C4-2B (cell line): Measurements from ENCODE around the gene SCG2.

Source experiments
- ZFX ChIP-seq: fragments of 450-650 bp; IDR thresholded peaks from 2 replicates; pipeline ENCODE4 v1.6.1; 2017
- TF ChIP-seq, protein P1 (sequence below): fragments of 450-650 bp; conservative IDR thresholded peaks from 2 replicates; pipeline ENCODE4 v1.5.1; 2017; ENCODE audit warnings: mild to moderate bottlenecking

DNA sequence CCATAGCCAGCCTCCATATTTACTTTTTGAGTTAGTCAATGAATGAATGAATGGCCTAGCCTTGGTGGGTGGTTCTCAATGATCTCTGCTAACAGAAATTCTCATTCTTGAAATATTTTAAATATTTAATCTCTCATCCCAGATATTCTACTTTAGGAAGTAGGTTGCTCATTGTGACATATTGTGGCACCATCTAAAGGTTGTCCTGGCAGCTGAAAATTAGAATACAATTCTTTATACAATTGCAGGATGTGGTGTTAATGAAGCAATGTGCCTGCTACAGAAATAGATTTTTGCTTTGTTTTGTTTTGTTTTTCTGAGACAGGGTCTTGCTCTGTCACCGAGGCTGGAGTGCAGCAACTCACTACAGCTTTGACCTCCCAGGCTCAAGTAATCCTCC lies 35.8 kb downstream of the SCG2 start:
- TF ChIP-seq, protein P1, sequence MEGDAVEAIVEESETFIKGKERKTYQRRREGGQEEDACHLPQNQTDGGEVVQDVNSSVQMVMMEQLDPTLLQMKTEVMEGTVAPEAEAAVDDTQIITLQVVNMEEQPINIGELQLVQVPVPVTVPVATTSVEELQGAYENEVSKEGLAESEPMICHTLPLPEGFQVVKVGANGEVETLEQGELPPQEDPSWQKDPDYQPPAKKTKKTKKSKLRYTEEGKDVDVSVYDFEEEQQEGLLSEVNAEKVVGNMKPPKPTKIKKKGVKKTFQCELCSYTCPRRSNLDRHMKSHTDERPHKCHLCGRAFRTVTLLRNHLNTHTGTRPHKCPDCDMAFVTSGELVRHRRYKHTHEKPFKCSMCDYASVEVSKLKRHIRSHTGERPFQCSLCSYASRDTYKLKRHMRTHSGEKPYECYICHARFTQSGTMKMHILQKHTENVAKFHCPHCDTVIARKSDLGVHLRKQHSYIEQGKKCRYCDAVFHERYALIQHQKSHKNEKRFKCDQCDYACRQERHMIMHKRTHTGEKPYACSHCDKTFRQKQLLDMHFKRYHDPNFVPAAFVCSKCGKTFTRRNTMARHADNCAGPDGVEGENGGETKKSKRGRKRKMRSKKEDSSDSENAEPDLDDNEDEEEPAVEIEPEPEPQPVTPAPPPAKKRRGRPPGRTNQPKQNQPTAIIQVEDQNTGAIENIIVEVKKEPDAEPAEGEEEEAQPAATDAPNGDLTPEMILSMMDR = no peak
- TF ChIP-seq ZFX = no peak
